Activated naive CD8-positive, alpha-beta T cell (primary cell): ENCODE measurements around the gene EPN1.

Experiments
- H3K27ac Mint-ChIP-seq: one replicate; pipeline ENCODE4 v1.8.0; 2021; ENCODE audit warnings: mixed read lengths
- H3K27me3 Mint-ChIP-seq: one replicate; pipeline ENCODE4 v1.8.0; 2021; ENCODE audit warnings: mixed read lengths
- H3K36me3 Mint-ChIP-seq: one replicate; pipeline ENCODE4 v1.8.0; 2021; ENCODE audit warnings: mixed read lengths
- H3K4me1 Mint-ChIP-seq: one replicate; pipeline ENCODE4 v1.8.0; 2021; ENCODE audit warnings: low read depth, mixed read lengths
- H3K4me3 Mint-ChIP-seq: one replicate; pipeline ENCODE4 v1.8.0; 2021; ENCODE audit warnings: mild to moderate bottlenecking, mixed read lengths
- H3K9me3 Mint-ChIP-seq: one replicate; pipeline ENCODE4 v1.8.0; 2021; ENCODE audit warnings: low read depth, mixed read lengths

Gene EPN1

GRCh38 chr19:55643003-55643886 is 31.8 kb upstream of the EPN1 start, which contains the start of gene ZNF581:
TSS of gene ZNF581 (plus strand) at chr19:55643649. CDS start at chr19:55644572, 923 bp downstream.
- Mint-ChIP-seq H3K4me3 (peak within 1 kb of the TSS; percentile 97), H3K4me1 (peaks cover 42% of the 10 kb centered on the region), H3K36me3 (peaks cover 2% of the 10 kb centered on the region), H3K9me3 (no peaks in the 10 kb centered on the region), H3K27me3 (no peaks in the 10 kb centered on the region), H3K27ac (peak within 1 kb of the TSS; percentile 100)

DNA sequence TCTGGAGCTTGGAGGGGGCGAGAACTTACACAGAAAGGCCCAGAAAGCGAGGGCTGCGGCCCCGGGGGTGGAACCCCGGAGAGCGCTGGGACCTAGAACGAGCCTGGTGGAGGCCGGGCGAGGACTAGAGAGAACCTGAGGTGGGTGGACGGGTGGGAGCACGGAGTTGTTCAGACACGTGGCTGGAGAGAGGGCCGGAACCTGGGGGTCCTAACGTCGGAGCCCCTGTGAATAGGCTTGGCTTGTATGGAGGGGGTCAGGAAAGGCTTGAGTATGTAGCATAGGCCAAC is 31.2 kb upstream of the EPN1 start:
- Mint-ChIP-seq H3K27me3 (no peaks in the 10 kb centered on the region), H3K4me1 (peaks cover 43% of the 10 kb centered on the region), H3K4me3 (peak overlapping the region; percentile 97), H3K27ac (peak overlapping the region; percentile 95), H3K36me3 (peaks cover 2% of the 10 kb centered on the region), H3K9me3 (no peaks in the 10 kb centered on the region)

DNA sequence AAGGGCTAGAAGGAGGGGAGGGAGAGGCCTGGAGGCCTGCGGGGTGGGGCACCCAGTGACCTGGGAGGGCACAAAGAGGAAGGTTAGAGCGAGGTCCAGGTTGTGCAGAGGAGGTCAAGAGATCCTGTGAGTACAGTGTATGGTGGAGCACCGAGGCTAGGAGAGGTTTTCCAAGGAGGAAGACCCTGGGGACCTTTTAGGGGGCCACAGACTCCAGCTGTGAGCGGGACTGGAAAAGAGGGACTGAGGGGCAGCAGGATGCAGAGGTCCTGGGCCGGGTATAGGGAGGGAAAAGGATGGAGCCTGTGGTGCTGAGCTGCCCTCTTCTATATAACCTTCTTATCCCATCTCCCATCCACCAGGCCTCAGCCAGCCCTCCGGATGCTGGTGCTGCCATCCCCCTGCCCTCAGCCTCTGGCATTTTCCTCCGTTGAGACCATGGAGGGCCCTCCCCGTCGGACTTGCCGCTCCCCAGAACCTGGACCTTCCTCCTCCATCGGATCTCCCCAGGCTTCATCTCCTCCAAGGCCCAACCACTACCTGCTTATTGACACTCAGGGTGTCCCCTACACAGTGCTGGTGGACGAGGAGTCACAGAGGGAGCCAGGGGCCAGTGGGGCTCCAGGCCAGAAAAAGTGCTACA is 30.7 kb upstream of the EPN1 start:
- Mint-ChIP-seq H3K27me3 (no peaks in the 10 kb centered on the region), H3K9me3 (no peaks in the 10 kb centered on the region), H3K4me1 (peaks cover 41% of the 10 kb centered on the region), H3K27ac (peak overlapping the region; percentile 95), H3K4me3 (peak overlapping the region; percentile 97), H3K36me3 (no peaks in the 10 kb centered on the region)

DNA sequence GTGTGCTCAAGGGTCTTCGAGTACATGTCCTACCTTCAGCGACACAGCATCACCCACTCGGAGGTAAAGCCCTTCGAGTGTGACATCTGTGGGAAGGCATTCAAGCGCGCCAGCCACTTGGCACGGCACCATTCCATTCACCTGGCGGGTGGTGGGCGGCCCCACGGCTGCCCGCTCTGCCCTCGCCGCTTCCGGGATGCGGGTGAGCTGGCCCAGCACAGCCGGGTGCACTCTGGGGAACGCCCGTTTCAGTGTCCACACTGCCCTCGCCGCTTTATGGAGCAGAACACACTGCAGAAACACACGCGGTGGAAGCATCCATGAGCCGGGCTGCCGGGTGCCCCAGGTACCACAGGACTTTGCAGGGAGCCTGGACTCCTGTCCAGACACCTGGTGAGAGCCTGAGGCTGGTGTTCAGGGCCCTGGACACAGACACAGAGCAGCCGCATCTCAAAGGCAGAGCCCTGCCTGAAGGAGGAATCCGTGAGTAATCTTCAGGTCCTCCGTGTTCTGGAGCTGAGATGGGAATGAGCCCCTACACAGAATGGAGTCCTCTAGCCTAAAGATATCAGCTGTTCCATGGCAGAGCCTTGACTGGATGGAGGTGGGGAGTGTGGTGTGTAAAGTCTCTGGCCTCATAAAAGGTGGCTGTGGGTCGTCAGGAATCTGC is 30.0 kb upstream of the EPN1 start:
- no peaks in the 10 kb centered on the region for H3K9me3 Mint-ChIP-seq
- no peaks in the 10 kb centered on the region for H3K36me3 Mint-ChIP-seq
- peak overlapping the region; percentile 97 for H3K4me3 Mint-ChIP-seq
- H3K27ac Mint-ChIP-seq, result peak overlapping the region; percentile 95
- H3K27me3 Mint-ChIP-seq, result no peaks in the 10 kb centered on the region
- peaks cover 44% of the 10 kb centered on the region for H3K4me1 Mint-ChIP-seq

GRCh38 chr19:55645512-55645881 is 29.5 kb upstream of the EPN1 start:
- H3K36me3 Mint-ChIP-seq, result no peaks in the 10 kb centered on the region
- peak overlapping the region; percentile 50 for H3K27ac Mint-ChIP-seq
- no peaks in the 10 kb centered on the region for H3K27me3 Mint-ChIP-seq
- no peaks in the 10 kb centered on the region for H3K9me3 Mint-ChIP-seq
- H3K4me1 Mint-ChIP-seq, result peaks cover 46% of the 10 kb centered on the region
- H3K4me3 Mint-ChIP-seq, result peak overlapping the region; percentile 81

GRCh38 chr19:55646889-55647731 is 27.9 kb upstream of the EPN1 start:
- peak overlapping the region; percentile 88 for H3K4me3 Mint-ChIP-seq
- no peaks in the 10 kb centered on the region for H3K27me3 Mint-ChIP-seq
- no peaks in the 10 kb centered on the region for H3K36me3 Mint-ChIP-seq
- H3K27ac Mint-ChIP-seq, result peak overlapping the region; percentile 67
- H3K4me1 Mint-ChIP-seq, result peaks cover 45% of the 10 kb centered on the region
- H3K9me3 Mint-ChIP-seq, result no peaks in the 10 kb centered on the region

GRCh38 chr19:55647732-55648584 is 27.1 kb upstream of the EPN1 start, which contains the start of gene CCDC106:
TSS of gene CCDC106 (plus strand) at chr19:55648212. CDS start at chr19:55649047, 835 bp downstream.
- Mint-ChIP-seq H3K4me1 (peaks cover 42% of the 10 kb centered on the region), H3K36me3 (no peaks in the 10 kb centered on the region), H3K27ac (peak within 1 kb of the TSS; percentile 67), H3K9me3 (no peaks in the 10 kb centered on the region), H3K27me3 (no peaks in the 10 kb centered on the region), H3K4me3 (peak within 1 kb of the TSS; percentile 88)

- Mint-ChIP-seq H3K4me3 (peak overlapping the region; percentile 85), H3K27me3 (no peaks in the 10 kb centered on the region), H3K27ac (no peak overlapping the region), H3K36me3 (no peaks in the 10 kb centered on the region), H3K4me1 (peaks cover 37% of the 10 kb centered on the region), H3K9me3 (no peaks in the 10 kb centered on the region)
Observed at GRCh38 chr19:55648585-55649267, 26.3 kb upstream of the EPN1 start.

- Mint-ChIP-seq H3K9me3 (no peaks in the 10 kb centered on the region), H3K27ac (peak overlapping the region; percentile 78), H3K36me3 (no peaks in the 10 kb centered on the region), H3K4me3 (peak overlapping the region; percentile 85), H3K4me1 (peaks cover 35% of the 10 kb centered on the region), H3K27me3 (no peaks in the 10 kb centered on the region)
Observed at GRCh38 chr19:55649268-55650125, 25.5 kb upstream of the EPN1 start.

DNA sequence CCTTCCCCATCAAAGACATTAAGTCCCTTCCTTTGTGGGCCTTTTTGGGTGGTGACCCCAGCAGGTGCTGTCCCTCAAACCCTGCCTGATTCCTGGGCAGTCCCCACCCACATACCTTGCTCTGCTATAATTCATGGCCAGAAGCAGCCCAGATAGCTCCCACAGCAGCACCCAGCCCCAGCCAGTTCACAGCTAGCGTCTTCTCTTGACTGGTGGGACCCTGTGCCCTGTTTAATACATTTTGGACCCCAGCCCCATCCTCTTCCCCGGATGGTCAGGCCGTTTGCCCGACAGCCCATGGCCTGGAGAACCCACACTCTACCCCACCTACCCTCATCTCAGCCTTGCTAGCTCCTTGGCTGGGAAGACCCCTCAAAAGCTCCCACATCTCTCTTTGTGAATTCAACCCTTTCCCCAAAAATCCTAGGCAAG is 24.9 kb upstream of the EPN1 start:
- H3K36me3 Mint-ChIP-seq, result no peaks in the 10 kb centered on the region
- H3K4me3 Mint-ChIP-seq, result peak overlapping the region; percentile 77
- H3K27ac Mint-ChIP-seq, result peak overlapping the region; percentile 28
- H3K27me3 Mint-ChIP-seq, result no peaks in the 10 kb centered on the region
- H3K4me1 Mint-ChIP-seq, result peaks cover 35% of the 10 kb centered on the region
- no peaks in the 10 kb centered on the region for H3K9me3 Mint-ChIP-seq

DNA sequence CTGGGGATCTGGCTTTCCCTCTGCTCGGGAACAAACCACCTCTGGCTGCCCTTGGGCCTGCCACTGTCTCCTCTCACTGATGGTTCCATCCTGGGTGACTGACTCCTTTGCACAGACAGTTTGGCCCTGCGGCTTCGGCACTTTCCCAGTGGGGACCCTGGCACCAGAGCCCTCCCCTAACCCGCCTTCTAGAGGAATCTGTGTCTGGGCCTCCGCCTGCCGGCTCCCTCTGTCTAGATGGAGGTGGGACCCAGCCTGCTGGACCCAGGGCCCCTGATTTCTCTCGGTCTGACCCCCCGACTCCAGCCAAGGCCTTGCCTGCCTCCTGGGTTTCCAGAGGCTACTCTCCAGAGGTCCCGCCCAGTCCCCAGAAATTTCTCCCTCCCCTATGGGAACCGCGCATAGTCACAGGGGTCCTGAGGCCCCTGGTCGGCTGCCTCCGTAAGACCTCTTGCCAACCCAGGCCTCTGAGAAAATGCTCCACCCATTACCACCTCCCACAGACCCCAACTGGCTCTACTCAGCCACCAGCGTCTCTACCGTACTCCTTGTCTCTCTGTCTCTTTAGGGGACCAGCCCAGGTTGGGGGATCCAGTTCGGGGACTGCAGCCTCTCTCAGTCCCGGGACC is 24.3 kb upstream of the EPN1 start:
- H3K4me1 Mint-ChIP-seq, result peaks cover 29% of the 10 kb centered on the region
- H3K36me3 Mint-ChIP-seq, result peaks cover 2% of the 10 kb centered on the region
- no peaks in the 10 kb centered on the region for H3K9me3 Mint-ChIP-seq
- peak overlapping the region; percentile 28 for H3K27ac Mint-ChIP-seq
- H3K4me3 Mint-ChIP-seq, result peak overlapping the region; percentile 77
- no peaks in the 10 kb centered on the region for H3K27me3 Mint-ChIP-seq

GRCh38 chr19:55651236-55651635 is 23.8 kb upstream of the EPN1 start:
- H3K4me3 Mint-ChIP-seq, result peak overlapping the region; percentile 56
- H3K36me3 Mint-ChIP-seq, result peaks cover 7% of the 10 kb centered on the region
- no peaks in the 10 kb centered on the region for H3K27me3 Mint-ChIP-seq
- H3K4me1 Mint-ChIP-seq, result peaks cover 28% of the 10 kb centered on the region
- H3K9me3 Mint-ChIP-seq, result no peaks in the 10 kb centered on the region
- H3K27ac Mint-ChIP-seq, result no peak overlapping the region
